ENCODE data around the gene RSU1.

RSU1 gene

GRCh38 chr10:16653224-16653623 lies 164.0 kb downstream of the RSU1 start:
- no peak for DNase-seq

- peak; percentile 31 for DNase-seq
Measured at GRCh38 chr10:16652154-16652553, 165.1 kb downstream of the RSU1 start.

GRCh38 chr10:16649757-16650156 lies 167.5 kb downstream of the RSU1 start:
- no peak for DNase-seq

GRCh38 chr10:16648366-16648765 lies 168.9 kb downstream of the RSU1 start:
- DNase-seq = no peak

GRCh38 chr10:16646181-16647059 lies 170.8 kb downstream of the RSU1 start:
- no peak for DNase-seq

- DNase-seq = peak; percentile 67
Measured at GRCh38 chr10:16644146-16644545, 173.1 kb downstream of the RSU1 start.

GRCh38 chr10:16643502-16643901 lies 173.7 kb downstream of the RSU1 start:
- no peak for DNase-seq

GRCh38 chr10:16640153-16640552 lies 177.1 kb downstream of the RSU1 start:
- no peak for DNase-seq

GRCh38 chr10:16639471-16639870 lies 177.8 kb downstream of the RSU1 start:
- no peak for DNase-seq

GRCh38 chr10:16632996-16633395 lies 184.2 kb downstream of the RSU1 start:
- DNase-seq = no peak

- DNase-seq = no peak
Measured at GRCh38 chr10:16626697-16627096, 190.5 kb downstream of the RSU1 start.

GRCh38 chr10:16612981-16613355 lies 204.3 kb downstream of the RSU1 start:
- no peak for DNase-seq

- DNase-seq = peak; percentile 34
Measured at GRCh38 chr10:16612115-16612980, 204.9 kb downstream of the RSU1 start.

- no peak for DNase-seq
Measured at GRCh38 chr10:16611037-16611436, 206.2 kb downstream of the RSU1 start.

- no peak for DNase-seq
Measured at GRCh38 chr10:16609211-16609610, 208.0 kb downstream of the RSU1 start.

GRCh38 chr10:16606923-16607322 lies 210.3 kb downstream of the RSU1 start:
- no peak for DNase-seq

GRCh38 chr10:16606421-16606820 lies 210.8 kb downstream of the RSU1 start:
- DNase-seq = peak; percentile 69

GRCh38 chr10:16603308-16603707 lies 213.9 kb downstream of the RSU1 start:
- DNase-seq = no peak

- no peak for DNase-seq
Measured at GRCh38 chr10:16602104-16602775, 215.0 kb downstream of the RSU1 start.

GRCh38 chr10:16599662-16600061 lies 217.6 kb downstream of the RSU1 start:
- DNase-seq = no peak

GRCh38 chr10:16597656-16598055 lies 219.6 kb downstream of the RSU1 start:
- DNase-seq = no peak

- no peak for DNase-seq
Measured at GRCh38 chr10:16592378-16592777, 224.8 kb downstream of the RSU1 start.
